ENCODE measurements around the gene CCR2. TPM values are rescaled to one million over a fixed set of nuclear protein-coding genes. Genes with fewer than 3 reads are reported as not detected.

The CCR2 gene
- total RNA-seq, 3 donors from 2014 or later = 1.2 to 3.4 (median 2.2) TPM

- no peak for TF ChIP-seq CTCF (IDR thresholded peaks at IDR 0.05)
- intact Hi-C loops (cut with DNase I, micrococcal nuclease) = no loop called here
- DNase-seq = no peak
- Histone ChIP-seq H3K9me3 (peaks cover 12% of the 10 kb centered on the region), H3K36me3 (ENCODE audit: low read depth) (no peaks in the 10 kb centered on the region), H3K4me1 (ENCODE audit: low read depth) (no peaks in the 10 kb centered on the region), H3K4me3 (no peak overlapping the region)
- ATAC-seq = no peak
Observed at GRCh38 chr3:46334741-46335478, 19.0 kb upstream of the CCR2 start.

GRCh38 chr3:46335541-46335940 is 18.4 kb upstream of the CCR2 start:
- no peaks in the 10 kb centered on the region for H3K36me3 ChIP-seq (ENCODE audit: low read depth)
- intact Hi-C loops (cut with DNase I, micrococcal nuclease) = no loop called here
- TF ChIP-seq CTCF (IDR thresholded peaks at IDR 0.05) = no peak
- H3K4me1 ChIP-seq (ENCODE audit: low read depth) = no peaks in the 10 kb centered on the region
- ATAC-seq = no peak
- no peak for DNase-seq
- peaks cover 12% of the 10 kb centered on the region for H3K9me3 ChIP-seq
- no peak overlapping the region for H3K4me3 ChIP-seq

- H3K4me1 ChIP-seq (ENCODE audit: low read depth) = no peaks in the 10 kb centered on the region
- intact Hi-C loops (cut with DNase I, micrococcal nuclease) = no loop called here
- H3K36me3 ChIP-seq (ENCODE audit: low read depth) = no peaks in the 10 kb centered on the region
- H3K9me3 ChIP-seq = peaks cover 12% of the 10 kb centered on the region
- no peak for ATAC-seq
- no peak for DNase-seq
- TF ChIP-seq CTCF (IDR thresholded peaks at IDR 0.05) = no peak
- no peak overlapping the region for H3K4me3 ChIP-seq
Observed at GRCh38 chr3:46337911-46338310, 16.0 kb upstream of the CCR2 start.

- Histone ChIP-seq H3K9me3 (peaks cover 12% of the 10 kb centered on the region), H3K4me3 (no peak overlapping the region), H3K4me1 (ENCODE audit: low read depth) (no peaks in the 10 kb centered on the region), H3K36me3 (ENCODE audit: low read depth) (no peaks in the 10 kb centered on the region)
- TF ChIP-seq CTCF (IDR thresholded peaks at IDR 0.05) = no peak
- DNase-seq (no peak), ATAC-seq (no peak)
- intact Hi-C loops (cut with DNase I, micrococcal nuclease) = no loop called here
Observed at GRCh38 chr3:46338840-46339239, 15.1 kb upstream of the CCR2 start.

GRCh38 chr3:46344476-46344875 is 9.4 kb upstream of the CCR2 start:
- Histone ChIP-seq H3K36me3 (ENCODE audit: low read depth) (no peaks in the 10 kb centered on the region), H3K9me3 (peaks cover under 1% of the 10 kb centered on the region), H3K4me3 (no peak overlapping the region), H3K4me1 (ENCODE audit: low read depth) (no peaks in the 10 kb centered on the region)
- DNase-seq = no peak
- ATAC-seq = no peak
- no peak for TF ChIP-seq CTCF (IDR thresholded peaks at IDR 0.05)
- intact Hi-C loops (cut with DNase I, micrococcal nuclease) = no loop called here
